Measurements from ENCODE around the gene SLC9A3. TPM values are rescaled to one million over a fixed set of nuclear protein-coding genes. Genes with fewer than 3 reads are reported as not detected.

Gene SLC9A3
- polyA plus RNA-seq, 3 donors: 0.31 to 0.42 (median 0.36) TPM

- Mint-ChIP-seq H3K36me3 (peaks cover 94 to 100% of the 10 kb centered on the region in 2 donors), H3K4me3 (no peak overlapping the region)
Observed at GRCh38 chr5:452978-453710, 71.1 kb downstream of the SLC9A3 start.

More at GRCh38 chr5:452978-453710, 71.1 kb downstream of the SLC9A3 start:
- H3K4me3 ChIP-seq (replicated peaks in 1 of 3; ENCODE audit: low read depth in 2 of 3, low read length in 3 of 3): no peak overlapping the region
- no peak overlapping the region for H3K9ac ChIP-seq (ENCODE audit: insufficient read depth, low read length, poor library complexity, severe bottlenecking)
- no peak overlapping the region for H3K4me2 ChIP-seq (replicated peaks; ENCODE audit: extremely low read depth, low read length, poor library complexity, severe bottlenecking)
- peaks cover 25% of the 10 kb centered on the region for H3K79me2 ChIP-seq (ENCODE audit: insufficient read depth, low read length)
- H3K27me3 ChIP-seq (ENCODE audit: control insufficient read depth in 2 of 2, insufficient read depth in 2 of 2, low read length in 2 of 2): no peaks in the 10 kb centered on the region
- TF ChIP-seq CTCF (IDR thresholded peaks at IDR 0.05): no peak
- peak overlapping the region in 2 of 7 donors; percentile 6 to 41 for H3K27ac Mint-ChIP-seq
- peaks cover 83% of the 10 kb centered on the region for H4K20me1 ChIP-seq (ENCODE audit: insufficient read depth, low read length)
- H2AFZ ChIP-seq (ENCODE audit: insufficient read depth, low read depth, low read length, poor library complexity, severe bottlenecking): no peak overlapping the region
- peaks cover 0 to 1% (median 0%) of the 10 kb centered on the region in 3 donors for H3K27me3 Mint-ChIP-seq (ENCODE audit: low read depth in 3 of 3)
- intact Hi-C loops (cut with micrococcal nuclease): no loop called here
- no peak overlapping the region for H3K27ac ChIP-seq (ENCODE audit: low read depth in 1 of 2, low read length in 2 of 2)
- no peak for DNase-seq
- H3K4me1 ChIP-seq (ENCODE audit: control insufficient read depth in 1 of 2, insufficient read depth in 2 of 2, low read length in 2 of 2): peaks cover 6 to 7% of the 10 kb centered on the region in 2 donors
- peaks cover 7 to 17% (median 10%) of the 10 kb centered on the region in 7 donors for H3K9me3 Mint-ChIP-seq
- peaks cover 88 to 100% of the 10 kb centered on the region in 2 donors for H3K36me3 ChIP-seq (replicated peaks in 1 of 2; ENCODE audit: control insufficient read depth in 1 of 2, insufficient read depth in 2 of 2, low read length in 2 of 2)
- H3K4me1 Mint-ChIP-seq: peaks cover 10% of the 10 kb centered on the region
- 98% methylated on average over 16 of the region's 17 CpGs for WGBS (ENCODE audit: insufficient coverage)
- peaks cover 3 to 18% of the 10 kb centered on the region in 2 donors for H3K9me3 ChIP-seq (replicated peaks in 1 of 2; ENCODE audit: control insufficient read depth in 1 of 2, insufficient read depth in 1 of 2, low read length in 2 of 2)
